Keratinocyte (primary cell): Measurements from ENCODE around the gene CDIPT. TPM values are rescaled to one million over a fixed set of nuclear protein-coding genes. Genes with fewer than 3 reads are reported as not detected.

Experiments used
- DNase-seq: peaks from one replicate; pipeline ENCODE4 v3.0.0-alpha.2; 2011; ENCODE audit warnings: low read depth, missing footprints, low spot score
- FAIRE-seq: peaks from 2 replicates; lab custom pipeline; 2011; peaks lifted over from hg19 to GRCh38; lab: Jason Lieb, UNC
- H2AFZ ChIP-seq: 2 replicates; pipeline ENCODE4 v1.6.0; 2012; ENCODE audit warnings: low read length, control low read depth, inconsistent platforms; ENCODE audit not compliant: control insufficient read depth
- H3K27ac ChIP-seq: 2 replicates; pipeline ENCODE4 v1.5.1; 2011; ENCODE audit warnings: low read length; ENCODE audit not compliant: control insufficient read depth, insufficient read depth
- H3K27me3 ChIP-seq: 3 replicates; pipeline ENCODE4 v1.6.0; 2011; ENCODE audit warnings: low read length; ENCODE audit not compliant: control insufficient read depth, insufficient read depth; ENCODE audit errors: extremely low read depth
- H3K36me3 ChIP-seq, 2 experiments: 2 replicates in 1 of 2; 3 replicates in 1 of 2; pipeline ENCODE4 v1.5.1; 2011; ENCODE audit warnings: low read length in 2 of 2, mild to moderate bottlenecking in 1 of 2; ENCODE audit not compliant: control insufficient read depth in 2 of 2, insufficient read depth in 2 of 2; ENCODE audit errors: extremely low read depth in 1 of 2
- H3K4me1 ChIP-seq: 3 replicates; pipeline ENCODE4 v1.5.1; 2011; ENCODE audit warnings: low read length; ENCODE audit not compliant: control insufficient read depth, insufficient read depth; ENCODE audit errors: extremely low read depth
- H3K4me2 ChIP-seq: 3 replicates; pipeline ENCODE4 v1.6.0; 2011; ENCODE audit warnings: low read depth, low read length; ENCODE audit not compliant: control insufficient read depth, insufficient read depth; ENCODE audit errors: extremely low read depth
- H3K4me3 ChIP-seq, 3 experiments: fragments of 200-600 bp in 1 of 3; sonication (generic) in 1 of 3; 2 replicates in 2 of 3; 3 replicates in 1 of 3; pipeline ENCODE4 v1.5.1; 2011 to 2016; ENCODE audit warnings: low read length in 3 of 3, mild to moderate bottlenecking in 3 of 3, control low read depth in 2 of 3, inconsistent platforms in 1 of 3, low read depth in 1 of 3, mixed read lengths in 1 of 3, mixed run types in 1 of 3, moderate library complexity in 1 of 3; ENCODE audit not compliant: control insufficient read depth in 2 of 3, insufficient read depth in 2 of 3; ENCODE audit errors: extremely low read depth in 1 of 3
- H3K79me2 ChIP-seq: 2 replicates; pipeline ENCODE4 v1.6.0; 2012; ENCODE audit warnings: low read length; ENCODE audit not compliant: control insufficient read depth, insufficient read depth
- H3K9ac ChIP-seq: 3 replicates; pipeline ENCODE4 v1.6.0; 2011; ENCODE audit warnings: low read length; ENCODE audit not compliant: control insufficient read depth, insufficient read depth; ENCODE audit errors: extremely low read depth
- H3K9me1 ChIP-seq: 3 replicates; pipeline ENCODE4 v1.6.0; 2011; ENCODE audit warnings: low read length; ENCODE audit not compliant: control insufficient read depth, insufficient read depth; ENCODE audit errors: extremely low read depth
- H3K9me3 ChIP-seq: 2 replicates; pipeline ENCODE4 v1.5.1; 2012; ENCODE audit warnings: low read depth, low read length; ENCODE audit not compliant: control insufficient read depth
- H4K20me1 ChIP-seq: 3 replicates; pipeline ENCODE4 v1.6.0; 2011; ENCODE audit warnings: low read length; ENCODE audit not compliant: control insufficient read depth, insufficient read depth; ENCODE audit errors: extremely low read depth
- EZH2 ChIP-seq: IDR thresholded peaks from one replicate; pipeline ENCODE4 v1.6.1; 2012; ENCODE audit warnings: inconsistent platforms, mild to moderate bottlenecking, low read length, moderate library complexity
- dilution Hi-C: fragments of 300-500 bp; cut with MboI; formaldehyde crosslinking; loops from one replicate; pipeline ENCODE4 v1.7.0; 2020; ENCODE audit warnings: low sequenced_read_pairs; ENCODE audit not compliant: extremely low pct_ligation_motif_present
- polyA plus RNA-seq, 5 experiments: library from polyadenylated mRNA; depleted of rRNA in 3 of 5; stranded (reverse) in 3 of 5; stranded (forward) in 1 of 5; unstranded in 1 of 5; fragments of >200 nt; gene quantifications; 1 replicate in 1 of 5; 2 replicates in 3 of 5; 3 replicates in 1 of 5; pipeline versions ENCODE4 v1.2.1 to v1.2.3, GENCODE V29; 2011 to 2012; ENCODE audit warnings: missing spikeins in 2 of 5, low read depth in 1 of 5, low replicate concordance in 1 of 5
- TF ChIP-seq, protein P1 (sequence below), 3 experiments: IDR thresholded peaks in 1 of 3; conservative IDR thresholded peaks in 1 of 3; optimal IDR thresholded peaks in 1 of 3; 2 replicates in 2 of 3; 3 replicates in 1 of 3; pipeline versions ENCODE3 to v1.5.1; 2011; ENCODE audit warnings: low read length in 3 of 3, mild to moderate bottlenecking in 3 of 3, moderate library complexity in 2 of 3, control low read depth in 1 of 3, inconsistent platforms in 1 of 3; ENCODE audit not compliant: insufficient read depth in 2 of 3; ENCODE audit errors: extremely low read depth in 1 of 3

Gene CDIPT
- polyA plus RNA-seq, 1 donor (not counting 4 experiments of a cell fraction or from before 2014, with no cell fraction given), result 49.5 TPM

DNA sequence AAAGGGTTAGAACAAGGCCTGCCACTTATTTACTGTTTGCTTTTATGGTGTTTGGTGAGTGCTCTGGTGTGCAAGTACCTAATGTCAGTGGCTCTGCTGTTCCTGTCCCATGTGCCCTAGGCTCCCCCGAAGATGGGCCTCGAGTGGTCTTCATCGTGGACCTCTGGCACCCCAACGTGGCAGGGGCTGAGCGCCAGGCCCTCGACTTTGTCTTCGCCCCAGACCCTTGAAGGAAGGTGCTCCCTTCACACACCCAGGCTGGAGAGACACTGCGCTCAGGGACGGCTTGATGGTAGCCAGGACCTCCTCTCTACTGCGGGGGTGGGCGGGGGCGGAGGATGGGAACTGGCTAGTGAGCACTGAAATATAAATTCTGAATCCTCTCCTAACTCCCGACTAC, 42.6 kb upstream of the CDIPT start:
- H3K9me3 ChIP-seq, result no peaks in the 10 kb centered on the region
- dilution Hi-C loops, result no loop called here
- FAIRE-seq, result no peak

DNA sequence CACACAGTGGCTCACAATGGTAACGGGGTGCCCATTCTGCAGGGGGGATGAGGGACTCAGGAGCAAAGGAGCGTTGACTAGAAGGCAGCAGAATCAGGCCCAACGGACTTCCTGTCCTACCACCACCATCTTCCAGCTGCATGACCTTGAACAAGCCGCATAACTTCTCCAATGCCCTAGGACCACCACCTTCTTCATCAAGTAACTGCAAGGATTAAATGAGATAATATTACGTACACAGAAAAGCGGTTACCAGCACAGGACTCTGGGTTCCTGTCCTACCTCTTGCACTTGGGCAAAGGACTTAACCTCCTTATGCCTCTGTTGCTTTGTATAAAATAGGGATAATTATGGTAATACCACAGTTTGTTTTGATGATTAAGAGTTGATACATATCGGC, 41.9 kb upstream of the CDIPT start:
- DNase-seq (no peak), FAIRE-seq (no peak)
- dilution Hi-C loops, result no loop called here
- Histone ChIP-seq H3K4me3 (no peak overlapping the region), H3K9me1 (no peaks in the 10 kb centered on the region), H2AFZ (no peak overlapping the region), H3K36me3 (peaks cover 0 to 2% of the 10 kb centered on the region in 2 experiments), H3K4me1 (peaks cover 2% of the 10 kb centered on the region), H3K9ac (no peak overlapping the region), H3K4me2 (no peak overlapping the region), H3K9me3 (no peaks in the 10 kb centered on the region), H3K27me3 (no peaks in the 10 kb centered on the region), H4K20me1 (no peaks in the 10 kb centered on the region), H3K79me2 (no peaks in the 10 kb centered on the region), H3K27ac (no peak overlapping the region)
- TF ChIP-seq, protein P1, sequence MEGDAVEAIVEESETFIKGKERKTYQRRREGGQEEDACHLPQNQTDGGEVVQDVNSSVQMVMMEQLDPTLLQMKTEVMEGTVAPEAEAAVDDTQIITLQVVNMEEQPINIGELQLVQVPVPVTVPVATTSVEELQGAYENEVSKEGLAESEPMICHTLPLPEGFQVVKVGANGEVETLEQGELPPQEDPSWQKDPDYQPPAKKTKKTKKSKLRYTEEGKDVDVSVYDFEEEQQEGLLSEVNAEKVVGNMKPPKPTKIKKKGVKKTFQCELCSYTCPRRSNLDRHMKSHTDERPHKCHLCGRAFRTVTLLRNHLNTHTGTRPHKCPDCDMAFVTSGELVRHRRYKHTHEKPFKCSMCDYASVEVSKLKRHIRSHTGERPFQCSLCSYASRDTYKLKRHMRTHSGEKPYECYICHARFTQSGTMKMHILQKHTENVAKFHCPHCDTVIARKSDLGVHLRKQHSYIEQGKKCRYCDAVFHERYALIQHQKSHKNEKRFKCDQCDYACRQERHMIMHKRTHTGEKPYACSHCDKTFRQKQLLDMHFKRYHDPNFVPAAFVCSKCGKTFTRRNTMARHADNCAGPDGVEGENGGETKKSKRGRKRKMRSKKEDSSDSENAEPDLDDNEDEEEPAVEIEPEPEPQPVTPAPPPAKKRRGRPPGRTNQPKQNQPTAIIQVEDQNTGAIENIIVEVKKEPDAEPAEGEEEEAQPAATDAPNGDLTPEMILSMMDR (optimal IDR thresholded peaks at IDR 0.05 in 1 of 3, IDR thresholded peaks at IDR 0.05 in 1 of 3, conservative IDR thresholded peaks at IDR 0.05 in 1 of 3; ENCODE audit: extremely low read depth in 1 of 3, insufficient read depth in 2 of 3, low read length in 3 of 3), result no peak
- TF ChIP-seq EZH2, result no peak

More for the DNA sequence above, 42.6 kb upstream of the CDIPT start:
- Histone ChIP-seq H3K4me2 (no peak overlapping the region), H3K9ac (no peak overlapping the region), H3K4me1 (peaks cover under 1% of the 10 kb centered on the region), H3K27ac (no peak overlapping the region), H4K20me1 (no peaks in the 10 kb centered on the region), H3K27me3 (no peaks in the 10 kb centered on the region), H3K79me2 (no peaks in the 10 kb centered on the region), H3K4me3 (no peak overlapping the region), H3K9me1 (no peaks in the 10 kb centered on the region), H2AFZ (no peak overlapping the region), H3K36me3 (peaks cover 0 to 2% of the 10 kb centered on the region in 2 experiments)
- TF ChIP-seq EZH2, result no peak
- TF ChIP-seq, protein P1 (optimal IDR thresholded peaks at IDR 0.05 in 1 of 3, IDR thresholded peaks at IDR 0.05 in 1 of 3, conservative IDR thresholded peaks at IDR 0.05 in 1 of 3; ENCODE audit: extremely low read depth in 1 of 3, insufficient read depth in 2 of 3, low read length in 3 of 3), result no peak
- no peak for DNase-seq
